Ishikawa (cell line): ENCODE results near the gene RAI1.
A peak's percentile ranks its signal among the peaks of the same experiment; 100 is the strongest.

Experiments used
- CEBPB ChIP-seq: IDR thresholded peaks from 2 replicates; pipeline ENCODE4 v1.6.1; 2012
- CREB1 ChIP-seq: IDR thresholded peaks from 2 replicates; pipeline ENCODE4 v1.6.1; 2012; ENCODE audit warnings: low read depth
- EGR1 ChIP-seq: IDR thresholded peaks from 2 replicates; pipeline ENCODE4 v1.6.1; 2012
- EP300 ChIP-seq: IDR thresholded peaks from 2 replicates; pipeline ENCODE4 v1.6.1; 2012; ENCODE audit warnings: borderline replicate concordance
- FOXM1 ChIP-seq: IDR thresholded peaks from 2 replicates; pipeline ENCODE4 v1.6.1; 2012; ENCODE audit warnings: low read depth, borderline replicate concordance
- MAX ChIP-seq: IDR thresholded peaks from 2 replicates; pipeline ENCODE4 v1.6.1; 2012
- NFIC ChIP-seq: IDR thresholded peaks from 2 replicates; pipeline ENCODE4 v1.6.1; 2012
- RAD21 ChIP-seq: IDR thresholded peaks from 2 replicates; pipeline ENCODE4 v1.6.1; 2012; ENCODE audit warnings: low read depth
- REST ChIP-seq: IDR thresholded peaks from 2 replicates; pipeline ENCODE4 v1.6.1; 2012; ENCODE audit warnings: low read depth, mild to moderate bottlenecking
- TAF1 ChIP-seq: IDR thresholded peaks from 2 replicates; pipeline ENCODE4 v1.6.1; 2012; ENCODE audit warnings: low read depth, mild to moderate bottlenecking
- TCF12 ChIP-seq: IDR thresholded peaks from 2 replicates; pipeline ENCODE4 v1.6.1; 2012; ENCODE audit warnings: low read depth
- TEAD4 ChIP-seq: IDR thresholded peaks from 2 replicates; pipeline ENCODE4 v1.6.1; 2012
- YY1 ChIP-seq: IDR thresholded peaks from 2 replicates; pipeline ENCODE4 v1.6.1; 2012; ENCODE audit warnings: low read depth
- ZBTB7A ChIP-seq: IDR thresholded peaks from 2 replicates; pipeline ENCODE4 v1.6.1; 2012; ENCODE audit warnings: low read depth
- TF ChIP-seq, protein P1 (sequence below): IDR thresholded peaks from 2 replicates; pipeline ENCODE4 v1.6.1; 2012

Gene RAI1

GRCh38 chr17:17785407-17785806 is 104.1 kb downstream of the RAI1 start:
- TF ChIP-seq REST: no peak

- no peak for TF ChIP-seq EGR1
- no peak for TF ChIP-seq NFIC
- no peak for TF ChIP-seq ZBTB7A
- no peak for TF ChIP-seq FOXM1
- TF ChIP-seq EP300: no peak
- no peak for TF ChIP-seq MAX
- no peak for TF ChIP-seq CREB1
- TF ChIP-seq RAD21: no peak
- TF ChIP-seq TAF1: no peak
- TF ChIP-seq REST: no peak
- TF ChIP-seq, protein P1, sequence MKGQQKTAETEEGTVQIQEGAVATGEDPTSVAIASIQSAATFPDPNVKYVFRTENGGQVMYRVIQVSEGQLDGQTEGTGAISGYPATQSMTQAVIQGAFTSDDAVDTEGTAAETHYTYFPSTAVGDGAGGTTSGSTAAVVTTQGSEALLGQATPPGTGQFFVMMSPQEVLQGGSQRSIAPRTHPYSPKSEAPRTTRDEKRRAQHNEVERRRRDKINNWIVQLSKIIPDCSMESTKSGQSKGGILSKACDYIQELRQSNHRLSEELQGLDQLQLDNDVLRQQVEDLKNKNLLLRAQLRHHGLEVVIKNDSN: no peak
- no peak for TF ChIP-seq CEBPB
Observed at GRCh38 chr17:17786998-17787397, 105.7 kb downstream of the RAI1 start.

DNA sequence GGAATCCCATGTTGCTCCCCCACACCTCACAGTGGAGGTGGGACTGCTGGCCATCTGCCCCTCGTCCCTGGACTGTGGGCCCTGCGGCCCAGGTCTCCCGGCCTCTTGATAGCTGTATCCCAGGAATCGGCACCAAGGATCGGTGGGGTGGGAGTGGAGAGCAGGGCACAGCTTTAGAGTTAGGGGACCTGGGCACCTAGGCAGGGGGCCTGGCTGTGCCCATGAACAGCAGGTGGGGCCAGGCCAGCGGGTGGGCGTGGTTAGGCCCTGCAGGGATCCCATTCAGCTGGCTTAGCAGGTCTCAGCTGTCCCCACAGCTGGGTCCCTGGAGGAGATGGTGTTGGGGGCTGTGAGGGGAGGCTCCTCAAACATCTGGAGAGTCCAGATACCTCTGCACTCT is 106.3 kb downstream of the RAI1 start:
- TF ChIP-seq CREB1 (no peak), TCF12 (peak; percentile 59; the same call in 1 of the 2 replicates), EP300 (0 out of 2 replicates have a peak, but pooled peaks have one; percentile 33)

DNA sequence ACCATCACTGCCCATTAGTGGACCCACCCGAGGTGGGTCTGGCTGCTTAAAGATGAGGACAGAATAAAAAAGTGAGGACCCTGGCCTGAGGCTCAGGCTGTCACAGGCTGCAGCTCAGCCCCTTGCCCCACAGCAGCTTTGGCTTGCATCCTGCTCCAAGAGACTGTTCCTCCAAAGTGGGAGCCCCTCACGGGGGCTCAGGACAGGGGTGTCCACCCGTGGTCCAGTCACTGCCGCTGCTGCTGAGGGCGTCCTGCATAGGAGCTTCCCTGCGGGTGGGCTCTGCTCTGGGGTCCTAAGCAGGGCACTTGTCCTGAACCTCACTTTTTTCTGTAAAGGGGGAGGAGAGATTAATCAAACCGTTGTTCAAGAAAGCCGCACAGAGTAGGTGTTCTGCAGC is 107.7 kb downstream of the RAI1 start:
- TF ChIP-seq EGR1: no peak
- no peak for TF ChIP-seq TAF1
- TF ChIP-seq CREB1: no peak
- TF ChIP-seq, protein P1: no peak

DNA sequence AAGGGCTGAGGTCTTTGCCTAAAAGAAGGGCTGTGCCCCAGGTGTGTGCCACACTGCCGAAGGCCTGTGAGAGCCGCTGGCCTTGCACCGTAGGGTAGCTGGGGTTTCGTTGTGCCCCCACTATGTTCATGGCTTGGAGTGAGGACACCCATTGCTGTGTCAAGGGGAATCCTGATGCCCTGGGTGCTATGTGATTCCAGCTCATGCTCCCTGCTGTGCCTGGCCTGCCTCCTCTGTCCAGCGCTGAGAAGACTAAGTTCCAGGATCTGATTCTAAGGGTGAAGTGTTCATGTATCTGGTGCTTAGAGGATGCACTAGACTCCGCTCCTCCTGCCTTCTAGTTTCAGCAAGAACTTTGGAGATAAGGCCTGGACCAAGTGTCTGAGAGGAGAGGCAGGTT is 108.2 kb downstream of the RAI1 start:
- TF ChIP-seq FOXM1: no peak
- TF ChIP-seq ZBTB7A: no peak
- TF ChIP-seq YY1: no peak
- TF ChIP-seq CEBPB: no peak
- no peak for TF ChIP-seq NFIC
- TF ChIP-seq EP300: no peak
- no peak for TF ChIP-seq REST
- no peak for TF ChIP-seq TEAD4
- TF ChIP-seq TAF1: no peak
- no peak for TF ChIP-seq MAX
- TF ChIP-seq RAD21: no peak
- TF ChIP-seq CREB1: no peak
